ENCODE data around the gene CAMK4.

- TF ChIP-seq CTCF (optimal IDR thresholded peaks at IDR 0.05 in 1 of 3, IDR thresholded peaks at IDR 0.05 in 1 of 3, conservative IDR thresholded peaks at IDR 0.05 in 1 of 3; ENCODE audit: extremely low read depth in 1 of 3, insufficient read depth in 2 of 3, low read length in 3 of 3), result no peak
- no peak for TF ChIP-seq EZH2 (IDR thresholded peaks at IDR 0.05; ENCODE audit: low read length)
Observed at GRCh38 chr5:111282798-111283197, 58.6 kb downstream of the CAMK4 start.

All from keratinocyte (primary cell).